Body of pancreas (tissue), 4 donors: ENCODE results near the gene TST. TPM values are rescaled to one million over a fixed set of nuclear protein-coding genes. Genes with fewer than 3 reads are reported as not detected.
A peak's percentile ranks its signal among the peaks of the same experiment; 100 is the strongest.

Source experiments
- ATAC-seq: fragments of 150-250 bp; one replicate; pipeline ENCODE4 v1.9.1; 2016
- DNase-seq, 4 donors: peaks; one replicate each; pipeline ENCODE4 v3.0.0-alpha.2; 2019
- H3K27ac ChIP-seq, 4 donors: fragments of 200-600 bp; sonication (generic); 1 replicate in 3 of 4; 2 replicates in 1 of 4; pipeline versions ENCODE4 v1.5.1 to v1.6.1; 2016 to 2019; ENCODE audit warnings: mild to moderate bottlenecking in 1 of 4, mixed read lengths in 1 of 4, moderate library complexity in 1 of 4
- H3K27me3 ChIP-seq, 2 donors: fragments of 200-600 bp; sonication (generic); one replicate each; pipeline ENCODE4 v1.6.0; 2016; ENCODE audit warnings: mild to moderate bottlenecking in 1 of 2
- H3K36me3 ChIP-seq, 2 donors: fragments of 200-600 bp; sonication (generic); replicated peaks in 1 of 2; 2 replicates each; pipeline ENCODE4 v1.5.1; 2016; ENCODE audit warnings: low read depth in 2 of 2; ENCODE audit not compliant: insufficient read depth in 1 of 2
- H3K4me1 ChIP-seq: fragments of 200-600 bp; sonication (generic); one replicate; pipeline ENCODE4 v1.6.0; 2016
- H3K4me3 ChIP-seq, 2 donors: fragments of 200-600 bp; sonication (generic); 1 replicate in 1 of 2; 2 replicates in 1 of 2; pipeline ENCODE4 v1.5.1; 2016 to 2019
- H3K9me3 ChIP-seq, 3 donors: fragments of 200-600 bp; sonication (generic); 1 replicate in 2 of 3; 2 replicates in 1 of 3; pipeline ENCODE4 v1.5.1; 2016
- CTCF ChIP-seq, 7 experiments: fragments of 450-650 bp in 4 of 7; fragments of 200-600 bp in 3 of 7; sonication (generic) in 3 of 7; IDR thresholded peaks; one replicate each; pipeline ENCODE4 v1.5.1; 2016 to 2019; ENCODE audit warnings: antibody characterized with exemption in 7 of 7
- POLR2A ChIP-seq, 3 donors: fragments of 450-650 bp; IDR thresholded peaks; one replicate each; pipeline ENCODE4 v1.6.1; 2016; ENCODE audit warnings: antibody characterized with exemption in 3 of 3, mild to moderate bottlenecking in 2 of 3
- WGBS, 2 donors: methylation state at CpG; one replicate each; pipeline ENCODE4 v1.1.5; 2017; 5-methylcytosine and 5-hydroxymethylcytosine counted together
- intact Hi-C: fragments of 100-400 bp; cut with DNase I; formaldehyde crosslinking; loops from one replicate; pipeline ENCODE4 v1.15.1; 2023
- total RNA-seq, 2 donors: library from RNA; depleted of rRNA; stranded (reverse); fragments of >200 nt; gene quantifications; one replicate each; pipeline ENCODE4 v1.1.0, GENCODE V29; 2016

The TST gene
- total RNA-seq, 2 donors from 2014 or later = 73.8 to 91.1 TPM

GRCh38 chr22:37018086-37018814, 997 bp downstream of the TST start:
- ATAC-seq (no peak), DNase-seq (peak in 3 of 4 donors; percentile 25 to 38 (median 38))
- no peaks in the 10 kb centered on the region for H3K9me3 ChIP-seq
- intact Hi-C loops = no loop called here
- H3K27ac ChIP-seq = peak overlapping the region; percentile 93 to 96 (median 94)
- no peak for TF ChIP-seq CTCF (IDR thresholded peaks at IDR 0.05)
- TF ChIP-seq POLR2A (IDR thresholded peaks at IDR 0.05) = no peak
- peaks cover 68% of the 10 kb centered on the region for H3K4me1 ChIP-seq
- peak overlapping the region; percentile 64 to 97 for H3K4me3 ChIP-seq
- no peaks in the 10 kb centered on the region for H3K36me3 ChIP-seq
- WGBS, 2 donors = 29 to 36% methylated on average over 10 to 45 of the region's 45 CpGs
- no peaks in the 10 kb centered on the region for H3K27me3 ChIP-seq

GRCh38 chr22:37017356-37017755, 1.9 kb downstream of the TST start:
- no peaks in the 10 kb centered on the region for H3K27me3 ChIP-seq
- peak overlapping the region in 2 of 4 donors; percentile 93 to 95 for H3K27ac ChIP-seq
- no peaks in the 10 kb centered on the region for H3K9me3 ChIP-seq
- 32 to 35% methylated on average over 8 to 10 of the region's 10 CpGs for WGBS, 2 donors
- TF ChIP-seq CTCF (IDR thresholded peaks at IDR 0.05) = no peak
- no peak for TF ChIP-seq POLR2A (IDR thresholded peaks at IDR 0.05)
- intact Hi-C loops = no loop called here
- no peaks in the 10 kb centered on the region for H3K36me3 ChIP-seq
- ATAC-seq = no peak
- H3K4me3 ChIP-seq = no peak overlapping the region
- H3K4me1 ChIP-seq = peaks cover 64% of the 10 kb centered on the region
- DNase-seq = peak in 2 of 4 donors; percentile 26 to 55

GRCh38 chr22:37016134-37016910, 2.9 kb downstream of the TST start:
- H3K36me3 ChIP-seq = no peaks in the 10 kb centered on the region
- no peak for TF ChIP-seq CTCF (IDR thresholded peaks at IDR 0.05)
- TF ChIP-seq POLR2A (IDR thresholded peaks at IDR 0.05) = no peak
- H3K9me3 ChIP-seq = no peaks in the 10 kb centered on the region
- H3K27ac ChIP-seq = peak overlapping the region in 2 of 4 donors; percentile 2
- DNase-seq (no peak), ATAC-seq (no peak)
- H3K4me3 ChIP-seq = no peak overlapping the region
- WGBS, 2 donors = 86 to 87% methylated on average over 14 of the region's 14 CpGs
- no peaks in the 10 kb centered on the region for H3K27me3 ChIP-seq
- H3K4me1 ChIP-seq = peaks cover 61% of the 10 kb centered on the region
- intact Hi-C loops = no loop called here

- Histone ChIP-seq H3K4me1 (peaks cover 55% of the 10 kb centered on the region), H3K9me3 (no peaks in the 10 kb centered on the region), H3K4me3 (no peak overlapping the region), H3K27ac (no peak overlapping the region), H3K27me3 (no peaks in the 10 kb centered on the region), H3K36me3 (no peaks in the 10 kb centered on the region)
- no peak for ATAC-seq
- TF ChIP-seq CTCF (IDR thresholded peaks at IDR 0.05) = no peak
- no peak for TF ChIP-seq POLR2A (IDR thresholded peaks at IDR 0.05)
- no peak for DNase-seq
- intact Hi-C loops = no loop called here
- WGBS, 2 donors = 80 to 87% methylated on average over 4 of the region's 4 CpGs
Measured at GRCh38 chr22:37015587-37015878, 3.7 kb downstream of the TST start.
